HG03439 (cell line): ENCODE results near the gene MAPKAPK2.
"Not testable (repeated sequence)": the region's sequence is repeated elsewhere in the genome, so short reads cannot be mapped to it uniquely, and the experiment has no call there.

Experiments
- ATAC-seq: cut with Tn5 transposase; IDR thresholded peaks from one replicate; pipeline ENCODE4 v1.9.1; 2021; ENCODE audit warnings: mild to moderate bottlenecking, moderate library complexity; ENCODE audit not compliant: unreplicated experiment

The MAPKAPK2 gene

DNA sequence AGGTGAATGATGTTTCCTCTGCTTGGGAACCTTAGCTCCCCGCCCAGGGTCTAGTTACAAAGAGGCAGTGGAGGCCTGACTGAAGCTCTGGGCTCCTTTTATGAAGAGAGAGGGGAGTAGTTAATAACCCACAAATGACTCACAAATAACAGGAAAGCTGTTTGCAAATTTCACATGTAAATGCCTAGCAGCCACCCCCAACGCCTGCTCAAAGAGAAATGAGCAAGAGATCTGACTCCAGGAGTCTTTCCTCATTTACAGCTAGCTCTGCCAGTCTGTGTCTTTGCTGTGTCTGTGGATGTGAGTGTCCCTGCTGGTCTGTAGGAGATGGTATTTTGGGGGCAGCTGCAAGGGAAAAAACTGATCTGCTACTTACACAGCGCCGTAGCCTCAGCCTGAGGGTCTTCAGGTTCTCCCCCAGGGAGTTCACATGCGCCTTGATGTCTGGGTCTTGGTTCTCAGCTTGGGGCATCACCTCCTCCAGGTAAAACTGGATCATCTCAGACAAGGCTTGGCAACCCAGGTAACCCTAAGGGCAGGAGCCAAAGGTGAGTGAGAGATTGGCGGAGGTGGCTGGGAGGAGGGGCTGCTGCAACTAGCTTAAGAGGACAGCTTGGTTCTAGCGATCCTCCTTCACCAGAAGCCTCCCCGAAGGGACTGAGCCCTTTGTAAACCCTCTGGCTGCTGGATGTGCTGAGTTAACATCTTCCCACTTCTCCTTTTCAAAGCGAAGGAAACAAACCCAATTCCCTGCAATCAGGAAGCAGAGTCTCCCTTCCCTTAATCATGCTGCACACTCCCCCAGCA is 86.0 kb downstream of the MAPKAPK2 start, which contains the start of gene IL19:
Gene IL19 (plus strand): TSS at position 243 of the 807 bp plus-strand sequence. CDS start 65,890 bp downstream, outside the sequence.
- no peak for ATAC-seq

DNA sequence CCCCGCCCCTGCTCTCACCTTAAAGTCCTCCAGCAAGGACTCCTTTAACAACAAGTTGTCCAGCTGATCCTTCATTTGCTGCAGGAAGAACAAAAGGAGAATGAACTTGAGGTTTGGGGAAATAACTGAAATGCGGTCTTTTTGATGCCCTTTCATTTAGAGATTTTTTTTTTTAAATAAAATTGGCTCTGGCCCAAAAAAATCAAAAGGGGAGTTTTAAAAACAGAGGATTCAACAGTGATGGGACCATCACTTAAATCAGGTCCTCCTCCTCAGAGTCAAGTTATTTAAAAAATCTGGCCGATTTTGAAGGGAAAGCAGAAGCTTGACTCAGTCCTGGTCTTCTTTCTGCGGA is 86.6 kb downstream of the MAPKAPK2 start:
- ATAC-seq, result no peak

DNA sequence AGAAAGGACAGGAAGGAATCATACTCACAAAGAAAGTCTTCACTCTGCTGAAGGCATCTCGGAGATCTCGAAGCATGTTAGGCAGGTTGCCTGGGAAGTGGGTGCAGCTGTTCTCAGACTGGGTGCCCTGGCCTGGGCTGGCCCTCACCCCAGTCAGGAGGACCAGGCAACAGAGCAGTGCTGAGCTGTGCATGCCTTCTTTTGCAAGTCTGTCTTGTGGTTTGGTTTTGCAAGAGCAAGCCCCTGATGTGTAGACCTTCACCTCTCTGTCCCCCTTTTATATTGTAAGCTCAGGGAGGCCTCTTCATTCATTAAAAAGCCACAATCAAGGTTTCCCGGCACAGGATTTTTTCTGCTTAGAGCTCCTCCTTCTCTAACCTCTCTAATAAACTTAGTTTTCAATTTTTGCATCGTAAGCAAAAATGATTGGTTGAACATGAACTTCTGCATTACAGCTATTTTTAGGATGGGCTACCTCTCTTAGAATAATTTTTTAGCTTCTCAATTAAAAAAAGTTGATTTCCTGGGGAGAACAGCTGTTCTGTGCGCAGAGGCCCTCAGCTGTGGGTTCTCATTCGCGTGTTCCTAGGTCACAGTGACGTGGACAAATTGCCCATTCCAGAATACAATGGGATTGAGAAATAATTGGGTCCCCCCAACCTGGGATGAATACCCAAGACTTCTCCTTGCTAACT is 87.7 kb downstream of the MAPKAPK2 start, which contains the start of gene IL10:
Gene IL10 (minus strand): TSS at position 252 of the 695 bp plus-strand sequence. CDS start 59 bp downstream, at position 193.
- ATAC-seq, result no peak

DNA sequence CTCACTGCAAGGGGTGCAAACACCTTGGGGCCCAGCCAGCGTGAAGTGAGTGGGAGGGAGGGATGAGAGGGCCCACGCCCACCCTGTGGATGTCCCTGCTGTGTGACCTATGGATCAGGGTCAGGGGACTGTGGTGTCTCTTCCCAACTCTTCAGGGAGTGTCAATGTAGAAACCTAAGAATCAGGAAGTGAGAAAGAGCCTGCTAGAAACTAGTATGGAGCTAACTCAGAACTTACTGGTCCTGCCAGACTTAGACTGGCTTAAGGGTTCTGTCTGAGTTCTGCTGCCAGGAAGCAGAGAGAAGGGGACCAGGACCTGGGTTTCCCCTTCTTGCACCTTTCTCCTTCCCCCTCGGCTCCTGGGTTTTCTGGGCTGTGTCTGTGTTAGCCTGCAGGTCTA is 89.4 kb downstream of the MAPKAPK2 start:
- ATAC-seq, result no peak

DNA sequence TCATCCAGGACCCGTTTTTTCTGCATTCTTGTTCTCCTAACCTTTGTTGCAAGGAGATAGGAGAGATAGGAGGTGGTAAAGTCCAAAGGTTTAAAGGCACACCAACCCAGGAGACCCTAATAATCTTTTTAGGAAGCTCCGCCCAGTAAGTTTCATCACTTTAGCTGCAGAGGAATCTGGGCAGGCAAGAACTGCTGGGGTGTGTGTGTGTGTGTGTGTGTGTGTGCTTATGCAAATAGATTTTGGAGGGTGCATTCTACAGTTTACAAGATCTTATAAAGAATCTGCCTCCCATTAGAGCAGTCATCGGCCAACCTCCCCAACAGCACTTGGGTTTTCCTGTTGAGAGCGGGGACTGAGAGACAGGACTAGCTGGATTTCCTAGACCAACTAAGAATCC is 91.5 kb downstream of the MAPKAPK2 start:
- ATAC-seq, result no peak

DNA sequence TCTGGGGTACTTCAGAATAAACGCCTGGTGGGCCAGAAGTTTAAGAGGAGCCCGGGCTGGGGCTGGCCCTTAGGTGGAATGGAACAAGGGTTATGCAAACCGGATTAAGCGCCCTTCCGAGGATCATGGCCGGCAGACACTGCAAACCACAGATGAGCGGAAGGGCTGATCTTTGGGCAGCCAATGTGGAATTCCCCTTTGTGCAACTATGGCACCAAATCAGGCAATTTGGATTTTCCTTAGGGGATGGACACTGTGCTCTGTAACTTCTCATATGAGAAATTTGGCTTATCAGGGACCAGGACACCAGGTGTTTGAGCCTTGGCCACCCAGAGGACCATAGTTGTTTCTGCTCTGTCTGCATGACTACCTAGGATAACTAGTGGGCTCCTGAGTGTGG is 93.3 kb downstream of the MAPKAPK2 start:
- no peak for ATAC-seq

DNA sequence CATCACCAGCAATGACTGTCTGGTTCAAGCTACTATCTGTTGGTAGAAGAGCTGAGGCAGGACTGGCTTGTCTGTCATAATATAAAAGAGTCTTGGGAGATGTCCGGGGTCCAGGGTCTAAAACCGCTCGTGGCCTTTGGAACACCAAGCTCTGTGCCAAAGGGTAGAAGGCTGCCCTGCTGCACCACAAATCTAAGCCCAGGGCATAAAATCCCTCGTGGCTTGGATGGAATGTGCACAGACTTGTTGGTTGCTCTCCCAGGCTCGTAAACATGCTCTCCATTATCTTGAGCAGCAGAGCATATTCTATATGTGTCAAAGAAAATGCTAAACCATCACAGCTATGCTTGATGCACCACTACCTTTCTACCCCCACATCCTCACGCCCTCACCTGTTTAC is 94.2 kb downstream of the MAPKAPK2 start:
- ATAC-seq, result not testable (repeated sequence)

DNA sequence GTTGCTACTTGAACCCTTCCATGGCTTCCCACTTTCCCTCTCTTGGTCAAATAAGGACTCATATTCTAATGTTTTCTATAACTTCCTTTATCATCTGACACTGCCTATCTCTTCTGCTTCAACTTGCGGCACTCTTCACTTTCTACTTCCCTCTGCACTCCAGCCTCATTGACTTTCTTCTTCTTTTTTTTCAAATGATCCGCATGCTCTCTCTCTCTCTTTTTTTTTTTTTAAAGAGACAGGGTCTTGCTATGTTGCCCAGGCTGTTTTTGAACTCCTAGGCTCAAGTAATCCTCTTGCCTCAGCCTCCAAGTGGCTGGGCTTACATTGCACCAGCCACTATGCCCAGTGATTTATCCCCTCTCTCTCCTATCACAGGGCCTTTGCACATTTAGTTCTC is 94.9 kb downstream of the MAPKAPK2 start:
- no peak for ATAC-seq

DNA sequence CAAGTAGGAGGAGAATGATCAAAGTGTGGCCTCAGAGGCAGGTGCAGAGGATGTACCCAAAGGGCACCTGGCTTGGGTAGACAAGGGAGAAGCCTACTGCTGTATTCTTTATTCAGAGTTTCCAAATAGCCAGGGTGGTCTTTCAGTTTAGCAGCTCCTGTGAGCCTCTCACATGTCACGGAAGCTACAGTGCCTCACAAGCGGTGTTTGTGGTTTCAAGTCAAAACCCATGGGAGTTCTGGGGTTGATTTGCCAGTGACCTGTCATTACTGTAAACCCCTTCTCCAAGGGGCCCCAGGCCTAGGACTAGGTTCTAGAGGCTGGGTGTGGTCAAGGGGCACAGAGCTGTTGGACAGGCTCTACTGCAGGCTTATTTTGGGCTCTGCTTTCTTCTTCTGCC is 97.7 kb downstream of the MAPKAPK2 start:
- peak; percentile 57 for ATAC-seq

DNA sequence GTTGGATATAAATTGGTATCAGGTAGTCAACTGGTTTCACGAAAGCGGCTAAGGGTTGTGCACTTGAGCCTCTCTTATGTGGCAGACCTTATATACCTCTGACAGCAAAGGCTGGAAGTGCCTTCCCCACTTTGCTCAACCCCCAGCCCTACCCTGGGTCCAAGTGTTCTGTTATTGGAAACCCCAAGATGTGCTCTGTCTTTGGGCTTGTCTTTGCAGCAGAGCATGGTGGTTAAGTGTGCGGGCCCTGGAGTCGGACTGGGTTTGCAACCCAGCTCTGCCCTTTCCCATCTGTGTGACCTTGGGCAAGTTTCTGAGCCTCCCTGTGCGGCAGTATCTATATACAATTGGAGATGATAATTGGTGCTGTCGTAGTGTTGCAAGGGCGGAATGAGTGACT is 98.8 kb downstream of the MAPKAPK2 start:
- ATAC-seq, result no peak
